HG03097 (cell line): ENCODE results near the gene CAMK2N2.

Experiments used
- ATAC-seq: cut with Tn5 transposase; IDR thresholded peaks from one replicate; pipeline ENCODE4 v1.9.1; 2021; ENCODE audit not compliant: unreplicated experiment, low FRiP score

CAMK2N2 gene

GRCh38 chr3:184228376-184229137 is 32.8 kb downstream of the CAMK2N2 start:
- ATAC-seq = no peak

GRCh38 chr3:184227481-184227935 is 33.8 kb downstream of the CAMK2N2 start:
- ATAC-seq = no peak

GRCh38 chr3:184223946-184224345 is 37.4 kb downstream of the CAMK2N2 start:
- no peak for ATAC-seq

GRCh38 chr3:184222521-184222920 is 38.8 kb downstream of the CAMK2N2 start:
- ATAC-seq = no peak

GRCh38 chr3:184218814-184219213 is 42.5 kb downstream of the CAMK2N2 start:
- ATAC-seq = no peak

- no peak for ATAC-seq
Observed at GRCh38 chr3:184211718-184212117, 49.6 kb downstream of the CAMK2N2 start.

GRCh38 chr3:184211297-184211696 is 50.1 kb downstream of the CAMK2N2 start:
- no peak for ATAC-seq
